GM23338 (cell line): ENCODE data around the gene FRMD3. TPM values are rescaled to one million over a fixed set of nuclear protein-coding genes. Genes with fewer than 3 reads are reported as not detected.

Source experiments
- ATAC-seq: fragments of 200-7000 bp; cut with Tn5 transposase; 3 replicates; pipeline ENCODE4 v1.9.1; 2020
- DNase-seq: peaks from one replicate; pipeline ENCODE4 v3.0.0-alpha.2; 2015; ENCODE audit warnings: low spot score
- H2AFZ ChIP-seq: fragments of 200-600 bp; sonication (generic); 2 replicates; pipeline ENCODE4 v1.8.0; 2016; ENCODE audit warnings: antibody characterized with exemption, mild to moderate bottlenecking, moderate library complexity
- H3F3A ChIP-seq: fragments of 200-600 bp; sonication (generic); replicated peaks from 2 replicates; pipeline ENCODE4 v1.8.0; 2017; ENCODE audit warnings: antibody characterized with exemption, mixed run types, low read depth
- H3K27ac ChIP-seq: fragments of 200-600 bp; sonication (generic); 2 replicates; pipeline ENCODE4 v1.6.1; 2016; ENCODE audit warnings: low read depth
- H3K27me3 ChIP-seq: fragments of 200-600 bp; sonication (generic); 2 replicates; pipeline ENCODE4 v1.8.0; 2016; ENCODE audit warnings: mild to moderate bottlenecking, mixed run types, moderate library complexity; ENCODE audit not compliant: insufficient read depth
- H3K36me3 ChIP-seq: fragments of 200-600 bp; sonication (generic); 2 replicates; pipeline ENCODE4 v1.8.0; 2016; ENCODE audit warnings: mild to moderate bottlenecking; ENCODE audit not compliant: insufficient read depth
- H3K4me1 ChIP-seq: fragments of 200-600 bp; sonication (generic); 2 replicates; pipeline ENCODE4 v1.8.0; 2016; ENCODE audit warnings: mild to moderate bottlenecking, moderate library complexity; ENCODE audit not compliant: insufficient read depth
- H3K4me2 ChIP-seq: fragments of 200-600 bp; sonication (generic); 2 replicates; pipeline ENCODE4 v1.7.1; 2017; ENCODE audit warnings: mixed run types
- H3K4me3 ChIP-seq: fragments of 200-600 bp; sonication (generic); 2 replicates; pipeline ENCODE4 v1.6.1; 2016; ENCODE audit warnings: mixed run types
- H3K79me2 ChIP-seq: fragments of 200-600 bp; sonication (generic); replicated peaks from 2 replicates; pipeline ENCODE4 v1.8.0; 2017; ENCODE audit warnings: mild to moderate bottlenecking; ENCODE audit not compliant: insufficient read depth
- H3K9me2 ChIP-seq: fragments of 200-600 bp; sonication (generic); 2 replicates; pipeline ENCODE4 v1.8.0; 2017; ENCODE audit not compliant: insufficient read depth
- H4K20me1 ChIP-seq: fragments of 200-600 bp; sonication (generic); replicated peaks from 2 replicates; pipeline ENCODE4 v1.8.0; 2017; ENCODE audit warnings: mild to moderate bottlenecking; ENCODE audit not compliant: insufficient read depth
- H3K27ac Mint-ChIP-seq: 2 replicates; pipeline ENCODE4 v1.8.0; 2020; ENCODE audit warnings: inconsistent platforms, mild to moderate bottlenecking, moderate library complexity, mixed read lengths
- H3K27me3 Mint-ChIP-seq: 3 replicates; pipeline ENCODE4 v1.8.0; 2022; ENCODE audit warnings: low read depth, mild to moderate bottlenecking, moderate library complexity, mixed read lengths, inconsistent platforms; ENCODE audit not compliant: insufficient read depth, poor library complexity
- H3K36me3 Mint-ChIP-seq: 3 replicates; pipeline ENCODE4 v1.8.0; 2021; ENCODE audit warnings: low read depth, mild to moderate bottlenecking, inconsistent platforms, moderate library complexity, mixed read lengths
- H3K4me1 Mint-ChIP-seq: 3 replicates; pipeline ENCODE4 v1.8.0; 2020; ENCODE audit warnings: mild to moderate bottlenecking, inconsistent platforms, mixed read lengths
- H3K4me3 Mint-ChIP-seq: 3 replicates; pipeline ENCODE4 v1.8.0; 2021; ENCODE audit warnings: moderate library complexity, mild to moderate bottlenecking, inconsistent platforms, mixed read lengths
- H3K9me3 Mint-ChIP-seq: 3 replicates; pipeline ENCODE4 v1.8.0; 2020; ENCODE audit warnings: moderate library complexity, mild to moderate bottlenecking, inconsistent platforms, mixed read lengths
- CREB1 ChIP-seq: fragments of 250-450 bp; sonication (Bioruptor Pico); IDR thresholded peaks from 2 replicates; pipeline ENCODE4 v1.5.0; 2020; ENCODE audit warnings: low read depth, mild to moderate bottlenecking, moderate library complexity
- CTCF ChIP-seq, 2 experiments: fragments of 200-600 bp in 1 of 2; sonication (generic) in 1 of 2; conservative IDR thresholded peaks; 2 replicates each; pipeline versions ENCODE4 v1.5.1 to v1.6.1; 2016 to 2017; ENCODE audit warnings: antibody characterized with exemption in 2 of 2, low read depth in 2 of 2, mild to moderate bottlenecking in 2 of 2, moderate library complexity in 1 of 2
- ETS1 ChIP-seq: IDR thresholded peaks from 2 replicates; pipeline ENCODE4 v1.6.1; 2016; ENCODE audit warnings: antibody characterized with exemption
- EZH2 ChIP-seq: fragments of 200-600 bp; sonication (generic); IDR thresholded peaks from one replicate; pipeline ENCODE4 v1.8.0; 2017; ENCODE audit warnings: antibody characterized with exemption, mild to moderate bottlenecking, low read depth; ENCODE audit not compliant: unreplicated experiment
- EZH2phosphoT487 ChIP-seq: fragments of 200-600 bp; sonication (generic); IDR thresholded peaks from one replicate; pipeline ENCODE4 v1.8.1; 2018; ENCODE audit warnings: antibody characterized with exemption; ENCODE audit not compliant: unreplicated experiment
- JUNB ChIP-seq: IDR thresholded peaks from one replicate; pipeline ENCODE4 v1.6.1; 2016; ENCODE audit warnings: antibody characterized with exemption; ENCODE audit not compliant: unreplicated experiment
- NANOG ChIP-seq: IDR thresholded peaks from 2 replicates; pipeline ENCODE4 v1.6.1; 2016; ENCODE audit warnings: antibody characterized with exemption, borderline replicate concordance
- POLR2AphosphoS5 ChIP-seq: IDR thresholded peaks from 2 replicates; pipeline ENCODE4 v1.6.1; 2016; ENCODE audit warnings: antibody characterized with exemption, low read depth
- REST ChIP-seq: IDR thresholded peaks from one replicate; pipeline ENCODE4 v1.6.1; 2018; ENCODE audit warnings: antibody characterized with exemption; ENCODE audit not compliant: unreplicated experiment
- STAT1 ChIP-seq: IDR thresholded peaks from one replicate; pipeline ENCODE4 v1.6.1; 2016; ENCODE audit warnings: antibody characterized with exemption; ENCODE audit not compliant: unreplicated experiment
- ZNF114 ChIP-seq: fragments of 250-450 bp; sonication (Bioruptor Pico); IDR thresholded peaks from 2 replicates; pipeline ENCODE4 v1.5.0; 2020; ENCODE audit warnings: mild to moderate bottlenecking, moderate library complexity
- ZNF331 ChIP-seq: fragments of 250-450 bp; sonication (Bioruptor Pico); IDR thresholded peaks from 2 replicates; pipeline ENCODE4 v1.5.0; 2020; ENCODE audit warnings: low read depth, mild to moderate bottlenecking, moderate library complexity
- ZNF462 ChIP-seq: fragments of 250-450 bp; sonication (Bioruptor Pico); IDR thresholded peaks from 2 replicates; pipeline ENCODE4 v1.5.0; 2020; ENCODE audit warnings: mild to moderate bottlenecking, moderate library complexity
- polyA plus RNA-seq: library from polyadenylated mRNA; unstranded; fragments of >200 nt; fragmentation: Nextera tagmentation; extraction: Ambion mirVana; gene quantifications from 2 replicates; pipeline ENCODE4 v1.2.1, GENCODE V29; 2016
- total RNA-seq: library from RNA; depleted of rRNA; stranded (reverse); fragments of >200 nt; shearing (Covaris generic); gene quantifications from 2 replicates; pipeline ENCODE4 v1.2.3, GENCODE V29; 2014

The FRMD3 gene
- total and polyA plus RNA-seq, 2 experiments from 2014 or later, result 0.47 to 1.2 TPM

GRCh38 chr9:83526211-83526610, 12.0 kb downstream of the FRMD3 start:
- Histone ChIP-seq H4K20me1 (no peaks in the 10 kb centered on the region), H3K4me1 (no peaks in the 10 kb centered on the region; the same call in 1 of the 2 replicates), H3K36me3 (no peaks in the 10 kb centered on the region), H3K79me2 (no peaks in the 10 kb centered on the region), H3K27me3 (no peaks in the 10 kb centered on the region), H3K4me3 (no peak overlapping the region), H3K9me2 (no peaks in the 10 kb centered on the region; the same call in 1 of the 2 replicates), H3K4me2 (no peak overlapping the region), H3F3A (no peaks in the 10 kb centered on the region), H2AFZ (no peak overlapping the region), H3K27ac (no peak overlapping the region)
- DNase-seq (no peak), ATAC-seq (no peak)
- peaks cover 4% of the 10 kb centered on the region; the same call in 1 of the 3 replicates for H3K36me3 Mint-ChIP-seq
- H3K27ac Mint-ChIP-seq, result no peak overlapping the region
- peaks cover 16% of the 10 kb centered on the region for H3K4me1 Mint-ChIP-seq
- H3K27me3 Mint-ChIP-seq, result peaks cover 1% of the 10 kb centered on the region
- H3K9me3 Mint-ChIP-seq, result peaks cover 5% of the 10 kb centered on the region; the same call in 2 of the 3 replicates
- TF ChIP-seq ZNF114 (CRISPR knock-in tag) (no peak), EZH2phosphoT487 (no peak), CREB1 (CRISPR knock-in tag) (no peak), ETS1 (no peak), POLR2AphosphoS5 (no peak), ZNF462 (no peak), NANOG (no peak), EZH2 (no peak), STAT1 (no peak), REST (no peak), CTCF (conservative IDR thresholded peaks at IDR 0.05; ENCODE audit: low read depth in 2 of 2) (no peak), ZNF331 (CRISPR knock-in tag) (no peak), JUNB (no peak)
- H3K4me3 Mint-ChIP-seq, result no peak overlapping the region
